ENCODE measurements around the gene KATNIP.

KATNIP gene

DNA sequence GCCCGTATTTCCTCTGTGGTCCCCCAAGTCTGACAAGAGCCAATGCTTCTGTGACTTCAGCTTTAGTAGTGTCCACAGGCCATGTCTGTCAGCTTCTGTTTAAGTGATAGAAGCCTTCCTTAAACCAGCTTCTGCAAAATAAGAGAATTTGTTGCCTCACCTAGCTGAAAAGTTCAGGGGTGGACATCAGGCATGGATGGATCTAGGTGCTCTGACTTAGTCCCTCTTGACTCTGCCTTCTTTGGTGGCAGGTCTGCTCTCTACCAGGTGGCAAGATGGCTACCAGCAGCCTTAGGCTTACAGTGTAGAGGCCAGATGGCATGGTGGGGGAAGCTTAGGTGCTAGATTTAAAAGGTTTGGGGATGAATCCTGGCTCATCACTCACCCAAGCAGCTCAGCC, 33.7 kb downstream of the KATNIP start:
- DNase-seq (ENCODE audit: low read depth), result no peak

DNA sequence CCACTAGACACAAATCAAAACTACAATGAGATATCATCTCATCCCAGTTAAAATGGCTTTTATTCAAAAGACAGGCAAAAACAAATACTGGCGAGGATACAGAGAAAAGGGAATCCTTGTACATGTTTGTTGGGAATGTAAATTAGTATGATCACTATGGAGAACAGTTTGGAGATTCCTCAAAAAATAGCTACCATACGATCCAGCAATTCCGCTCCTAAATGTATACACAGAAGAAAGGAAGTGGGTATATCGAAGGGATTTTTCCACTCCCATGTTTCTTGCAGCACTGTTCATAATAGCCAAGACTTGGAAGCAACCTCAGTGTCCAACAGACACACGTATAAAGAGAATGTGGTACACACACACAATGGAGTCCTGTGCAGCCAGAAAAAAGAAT, 35.3 kb downstream of the KATNIP start:
- DNase-seq (ENCODE audit: low read depth), result no peak

DNA sequence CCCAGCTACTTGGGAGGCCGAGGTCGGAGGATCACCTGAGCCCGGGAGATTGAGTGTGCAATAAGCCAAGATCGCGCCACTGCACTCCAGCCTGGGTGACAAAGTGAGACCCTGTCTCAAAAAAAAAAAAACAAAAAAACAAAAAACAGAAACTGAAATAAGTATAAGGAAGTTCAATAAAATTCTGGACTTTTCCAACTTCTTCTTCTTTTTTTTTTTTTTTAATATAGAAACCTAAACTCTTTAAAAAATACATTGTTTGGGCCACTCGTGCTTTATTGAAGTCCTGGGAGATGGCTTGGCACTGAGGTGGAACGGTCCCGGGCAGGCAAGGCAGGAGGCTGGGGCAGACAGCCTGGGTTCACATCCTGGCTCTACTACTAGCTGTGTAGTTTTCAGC, 36.8 kb downstream of the KATNIP start:
- no peak for DNase-seq (ENCODE audit: low read depth)

DNA sequence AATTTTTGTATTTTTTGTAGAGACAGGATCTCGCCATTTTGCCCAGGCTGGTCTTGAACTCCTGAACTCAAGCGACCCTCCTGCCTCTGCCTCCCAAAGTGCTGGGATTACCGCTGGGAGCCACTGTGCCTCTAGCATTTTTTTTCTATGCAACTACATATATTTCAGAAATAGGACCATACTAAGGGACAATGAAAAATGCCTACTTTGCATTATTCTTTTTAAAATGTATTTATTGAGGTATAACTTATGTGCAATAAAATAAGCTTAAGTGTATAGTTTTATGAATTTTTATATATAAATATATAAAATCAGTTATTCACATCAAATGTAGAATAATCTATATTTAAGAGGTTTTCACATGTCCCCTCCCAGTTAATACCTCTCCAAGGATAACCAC, 38.1 kb downstream of the KATNIP start:
- no peak for DNase-seq (ENCODE audit: low read depth)

DNA sequence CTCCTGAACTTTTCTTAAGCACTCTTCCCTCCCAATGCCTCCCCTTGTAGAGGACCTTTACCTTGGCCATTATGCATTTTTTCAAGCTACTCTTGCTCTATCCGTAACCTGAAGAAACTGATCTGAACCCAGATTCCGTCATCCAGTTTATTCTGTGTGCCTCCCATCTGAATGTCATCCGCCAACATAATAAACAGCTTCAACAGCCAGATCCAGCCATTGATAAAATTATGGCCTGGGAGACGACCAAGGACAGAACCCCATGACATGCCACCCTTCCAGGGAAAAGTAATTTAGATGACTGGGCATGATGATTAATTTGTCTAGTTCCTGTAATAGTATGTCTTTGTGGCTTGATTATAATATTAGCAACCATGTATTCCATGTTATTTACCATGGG, 41.9 kb downstream of the KATNIP start:
- no peak for DNase-seq (ENCODE audit: low read depth)

DNA sequence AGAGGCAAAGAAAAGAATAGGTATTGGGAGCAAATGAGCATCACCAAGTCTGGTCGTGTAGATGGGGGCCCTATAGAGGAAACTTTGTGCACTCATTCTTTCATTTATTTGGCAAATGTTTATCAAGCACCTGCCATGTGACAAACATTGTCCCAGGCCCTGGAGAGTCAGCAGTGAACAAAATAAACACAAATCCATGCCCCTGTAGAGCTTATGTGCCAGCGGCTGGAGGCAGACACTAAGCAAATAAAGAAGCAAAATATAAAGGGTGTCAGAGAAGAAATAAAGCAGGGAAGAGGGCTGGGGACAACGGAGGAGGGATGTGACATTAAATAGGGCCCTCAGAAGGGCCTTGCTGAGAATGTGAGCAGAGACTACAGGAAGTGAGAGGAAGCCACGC, 45.5 kb downstream of the KATNIP start:
- DNase-seq (ENCODE audit: low read depth), result no peak

DNA sequence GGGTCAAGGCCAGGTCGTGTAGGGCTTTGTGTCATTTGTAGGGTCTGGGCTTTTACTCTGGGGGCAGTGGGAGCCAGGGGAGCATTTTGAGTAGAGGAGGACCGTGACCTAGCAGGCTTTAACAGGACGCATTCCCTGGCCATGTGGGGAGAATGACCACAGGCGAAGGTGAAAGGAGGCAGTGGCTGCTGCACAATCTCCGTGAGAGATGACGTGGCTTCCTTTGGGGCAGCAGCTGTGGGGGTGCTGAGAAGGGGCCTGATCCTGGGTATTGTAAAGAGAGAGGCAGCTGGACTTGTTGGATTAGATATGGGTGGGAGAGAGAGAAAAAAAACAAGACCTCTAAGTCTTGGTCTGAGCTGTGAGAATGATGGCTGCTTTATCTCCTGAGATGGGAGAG, 46.0 kb downstream of the KATNIP start:
- DNase-seq (ENCODE audit: low read depth), result no peak

DNA sequence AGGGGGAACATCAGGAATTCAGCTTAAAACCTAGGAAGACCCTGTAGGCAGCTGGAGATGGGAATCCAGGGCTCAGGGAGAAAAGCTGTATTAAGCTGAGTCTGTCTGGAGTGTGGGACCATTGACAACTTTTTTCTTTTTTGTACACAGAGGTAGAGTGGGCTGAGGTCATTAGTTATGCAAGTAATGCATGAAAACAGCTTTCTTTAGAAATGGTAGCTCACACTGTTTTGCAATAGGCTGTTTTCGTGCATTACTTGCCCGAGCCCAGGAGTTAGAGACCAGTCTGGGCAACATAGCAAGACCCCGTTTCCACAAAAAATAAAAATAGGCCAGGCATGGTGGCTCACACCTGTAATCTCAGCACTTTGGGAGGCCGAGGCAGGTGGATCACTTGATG, 46.5 kb downstream of the KATNIP start:
- no peak for DNase-seq (ENCODE audit: low read depth)

DNA sequence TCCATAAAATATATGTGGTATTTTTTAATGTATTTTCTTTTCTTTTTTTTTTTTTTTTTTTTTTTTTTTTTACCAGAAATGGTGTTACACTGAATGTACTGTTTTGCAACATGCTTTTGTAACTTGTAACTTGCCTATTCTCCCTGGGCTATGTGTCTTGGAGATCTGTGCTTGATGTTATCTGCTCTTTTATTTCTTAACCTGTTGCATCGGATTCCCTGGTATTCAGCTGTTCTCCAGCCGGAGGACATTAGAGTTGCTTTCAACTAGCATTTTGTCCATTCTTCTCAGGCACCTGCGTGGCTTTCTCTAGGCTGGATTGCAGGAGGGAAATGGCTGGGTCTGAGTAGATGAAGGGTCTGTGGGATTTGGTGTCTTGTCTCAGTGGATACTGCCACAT, 47.4 kb downstream of the KATNIP start:
- DNase-seq (ENCODE audit: low read depth), result no peak

DNA sequence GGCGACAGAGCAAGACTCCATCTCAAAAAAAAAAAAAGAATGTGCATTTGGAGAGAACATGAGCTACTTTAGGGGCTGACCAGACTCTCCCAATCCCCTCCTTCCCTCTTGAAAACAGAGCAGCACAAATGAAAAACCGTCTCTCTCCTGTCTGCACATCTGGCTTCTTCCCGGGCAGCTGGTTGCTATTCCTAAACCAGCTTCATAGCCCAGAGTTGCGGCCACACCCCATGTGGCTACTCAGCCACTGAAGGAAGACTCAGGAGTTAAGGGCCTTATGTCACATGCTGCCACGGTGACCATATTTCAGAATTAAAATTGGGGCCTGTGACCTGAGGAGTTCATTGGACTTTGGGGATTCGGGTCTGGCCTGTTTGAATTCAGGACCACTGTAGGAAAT, 48.3 kb downstream of the KATNIP start:
- no peak for DNase-seq (ENCODE audit: low read depth)

DNA sequence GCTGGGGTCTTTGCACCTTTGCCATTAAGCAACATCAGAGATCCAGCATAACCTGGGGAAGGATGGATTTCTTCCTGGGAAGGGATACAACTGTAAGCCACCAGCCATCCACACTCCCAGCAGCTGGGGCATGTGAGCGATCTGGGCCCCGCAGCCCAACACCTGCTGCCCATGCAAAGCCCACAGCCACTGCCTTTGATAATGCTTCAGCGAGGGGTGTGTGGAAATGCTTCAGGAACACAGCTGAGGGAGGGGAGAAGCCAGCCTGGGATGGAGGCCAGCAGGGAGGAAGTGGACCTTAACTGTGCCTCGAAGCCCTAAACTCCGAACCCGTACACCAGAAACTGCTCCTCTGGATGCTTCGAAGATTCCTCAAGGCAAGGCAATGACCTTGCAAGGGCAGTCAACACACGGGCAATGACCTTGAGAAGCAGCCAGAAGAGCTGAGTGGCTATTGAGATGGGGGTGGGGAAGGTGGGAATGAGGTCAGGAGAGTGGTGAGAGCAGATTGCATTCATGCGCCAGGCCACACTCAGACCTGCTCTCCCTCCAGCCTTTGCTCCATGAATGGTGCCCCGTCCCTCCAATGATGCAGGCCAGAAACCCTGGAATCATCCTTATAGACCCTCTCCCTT, 49.1 kb downstream of the KATNIP start:
- no peak for DNase-seq (ENCODE audit: low read depth)

DNA sequence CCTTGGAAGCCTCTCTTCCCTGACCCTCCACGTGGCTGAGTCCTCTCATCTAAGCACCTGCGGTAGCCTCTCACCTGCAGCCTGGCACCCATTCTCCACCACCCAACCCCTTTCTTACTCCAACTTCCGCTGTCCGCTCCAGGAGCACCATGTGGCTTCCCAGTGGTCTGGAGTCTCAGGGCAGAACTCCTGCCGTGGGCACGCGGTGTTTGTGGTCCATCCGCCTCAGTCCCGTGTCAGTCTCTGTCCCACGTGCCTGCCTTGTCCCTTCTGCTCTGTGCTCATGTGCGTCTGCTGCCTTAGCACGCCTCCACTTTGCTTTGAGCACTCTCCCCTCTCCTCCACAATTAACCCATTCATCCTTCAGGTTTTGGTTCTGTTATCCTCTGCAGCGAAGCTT, 49.7 kb downstream of the KATNIP start:
- no peak for DNase-seq (ENCODE audit: low read depth)

Measured in stimulated activated CD8-positive, alpha-beta memory T cell treated with anti-CD3 and anti-CD28 coated beads, Interleukin-7, amount 100 ng/mL, for 24 hours (primary cell).